ENCODE measurements around the gene UBL5. TPM values are rescaled to one million over a fixed set of nuclear protein-coding genes. Genes with fewer than 3 reads are reported as not detected.
"Not testable (repeated sequence)": the region's sequence is repeated elsewhere in the genome, so short reads cannot be mapped to it uniquely, and the experiment has no call there.

Gene UBL5
- 100 to 1,000 TPM; 260 to 295 TPM for total RNA-seq
- long read RNA-seq, donor 1, transcript UBL5-202 (5 exons, 432 nt): major isoform, 18 of 19 reads
- long read RNA-seq, donor 1, partial matches to known transcripts: 0 of 19 reads
- long read RNA-seq, donor 1, other reads (novel, unspliced or antisense): 0 of 19 reads
- long read RNA-seq, donor 2, transcript UBL5-202 (5 exons, 432 nt): major isoform, 17 of 27 reads
- long read RNA-seq, donor 2, partial matches to known transcripts: 4 of 27 reads
- long read RNA-seq, donor 2, other reads (novel, unspliced or antisense): 3 of 27 reads

- intact Hi-C loops (cut with DNase I): no loop called here
- DNase-seq (ENCODE audit: low spot score): peak; percentile 95
Observed at GRCh38 chr19:9827289-9828238, at the start of gene UBL5. Gene UBL5 (plus strand): TSS chr19:9827918. CDS start chr19:9828338, 420 bp downstream.

- DNase-seq (ENCODE audit: low spot score): no peak
- intact Hi-C loops (cut with DNase I): loop anchor here in 1 of 2 donors (10.0 kb wide), 2 partner anchors 158 to 468 kb away; partner anchors contain the start of gene ZNF561
Observed at GRCh38 chr19:9782338-9782737, 45.4 kb upstream of the UBL5 start.

- intact Hi-C loops (cut with DNase I): loop anchor here in 1 of 2 donors (10.0 kb wide), 2 partner anchors 159 to 469 kb away; partner anchors contain the start of gene ZNF561
- not testable (repeated sequence) for DNase-seq (ENCODE audit: low spot score)
Observed at GRCh38 chr19:9784163-9784496, 43.6 kb upstream of the UBL5 start.

- intact Hi-C loops (cut with DNase I): loop anchor here in 1 of 2 donors (10.0 kb wide), 2 partner anchors 161 to 471 kb away; partner anchors contain the start of gene ZNF561
- peak; percentile 99 for DNase-seq (ENCODE audit: low spot score)
Observed at GRCh38 chr19:9785367-9786331, 42.1 kb upstream of the UBL5 start.

- intact Hi-C loops (cut with DNase I): loop anchor here in 1 of 2 donors (10.0 kb wide), 2 partner anchors 162 to 472 kb away; partner anchors contain the start of gene ZNF561
- DNase-seq (ENCODE audit: low spot score): peak; percentile 75
Observed at GRCh38 chr19:9786342-9786741, 41.4 kb upstream of the UBL5 start.

GRCh38 chr19:9786819-9787218 lies 40.9 kb upstream of the UBL5 start:
- intact Hi-C loops (cut with DNase I): loop anchor here in 1 of 2 donors (10.0 kb wide), 2 partner anchors 162 to 472 kb away; partner anchors contain the start of gene ZNF561
- DNase-seq (ENCODE audit: low spot score): peak; percentile 34

GRCh38 chr19:9788604-9789003 lies 39.1 kb upstream of the UBL5 start:
- intact Hi-C loops (cut with DNase I): loop anchor here in 1 of 2 donors (10.0 kb wide), 2 partner anchors 164 to 474 kb away; partner anchors contain the start of gene ZNF561
- DNase-seq (ENCODE audit: low spot score): not testable (repeated sequence)

GRCh38 chr19:9789066-9789465 lies 38.7 kb upstream of the UBL5 start:
- peak; percentile 62 for DNase-seq (ENCODE audit: low spot score)

GRCh38 chr19:9789579-9789978 lies 38.1 kb upstream of the UBL5 start:
- DNase-seq (ENCODE audit: low spot score): not testable (repeated sequence)
- intact Hi-C loops (cut with DNase I): loop anchor here in 1 of 2 donors (10.0 kb wide), 2 partner anchors 165 to 475 kb away; partner anchors contain the start of gene ZNF561

More at GRCh38 chr19:9789066-9789465, 38.7 kb upstream of the UBL5 start:
- intact Hi-C loops (cut with DNase I): loop anchor here in 1 of 2 donors (10.0 kb wide), 2 partner anchors 164 to 474 kb away; partner anchors contain the start of gene ZNF561

- not testable (repeated sequence) for DNase-seq (ENCODE audit: low spot score)
- intact Hi-C loops (cut with DNase I): loop anchor here in 1 of 2 donors (5.0 to 10.0 kb wide), 3 partner anchors 169 to 586 kb away; partner anchors contain the start of gene ZNF561
Observed at GRCh38 chr19:9791073-9791367, 36.7 kb upstream of the UBL5 start.

GRCh38 chr19:9791552-9792205 lies 36.0 kb upstream of the UBL5 start:
- intact Hi-C loops (cut with DNase I): loop anchor here in 1 of 2 donors (5.0 to 10.0 kb wide), 3 partner anchors 169 to 587 kb away; partner anchors contain the start of gene ZNF561

GRCh38 chr19:9792206-9793070 lies 35.3 kb upstream of the UBL5 start:
- intact Hi-C loops (cut with DNase I): loop anchor here in 1 of 2 donors (5.0 to 10.0 kb wide), 3 partner anchors 170 to 588 kb away; partner anchors contain the start of gene ZNF561
- DNase-seq (ENCODE audit: low spot score): peak; percentile 97

More at GRCh38 chr19:9791552-9792205, 36.0 kb upstream of the UBL5 start:
- DNase-seq (ENCODE audit: low spot score): peak; percentile 98

- intact Hi-C loops (cut with DNase I): loop anchor here in 1 of 2 donors (5.0 to 10.0 kb wide), 3 partner anchors 171 to 588 kb away; partner anchors contain the start of gene ZNF561
- peak; percentile 90 for DNase-seq (ENCODE audit: low spot score)
Observed at GRCh38 chr19:9793071-9793591, 34.6 kb upstream of the UBL5 start.

GRCh38 chr19:9796113-9796773 lies 31.5 kb upstream of the UBL5 start:
- DNase-seq (ENCODE audit: low spot score): peak; percentile 88
- intact Hi-C loops (cut with DNase I): loop anchor here in 1 of 2 donors (10.0 kb wide), 2 partner anchors 481 to 591 kb away; no protein-coding TSS in a partner anchor

GRCh38 chr19:9797871-9798270 lies 29.8 kb upstream of the UBL5 start:
- intact Hi-C loops (cut with DNase I): loop anchor here in 1 of 2 donors (10.0 kb wide), 2 partner anchors 483 to 593 kb away; no protein-coding TSS in a partner anchor
- no peak for DNase-seq (ENCODE audit: low spot score)

All from posterior vena cava (tissue), 2 donors.